HG02623 (cell line): ENCODE measurements around the gene GID8.
A peak's percentile ranks its signal among the peaks of the same experiment; 100 is the strongest.
"Not testable (repeated sequence)": the region's sequence is repeated elsewhere in the genome, so short reads cannot be mapped to it uniquely, and the experiment has no call there.

Source experiments
- ATAC-seq: cut with Tn5 transposase; IDR thresholded peaks from one replicate; pipeline ENCODE4 v1.9.1; 2021; ENCODE audit warnings: moderate library complexity; ENCODE audit not compliant: unreplicated experiment

Gene GID8

GRCh38 chr20:62921119-62921687, 16.7 kb upstream of the GID8 start:
- no peak for ATAC-seq

- ATAC-seq, result no peak
These were observed 15.5 kb upstream of the GID8 start for GRCh38 chr20:62922451-62922921.

GRCh38 chr20:62923059-62923668, 14.8 kb upstream of the GID8 start:
- not testable (repeated sequence) for ATAC-seq

GRCh38 chr20:62923669-62924441, 14.1 kb upstream of the GID8 start:
- ATAC-seq, result no peak

GRCh38 chr20:62924442-62925075, 13.4 kb upstream of the GID8 start:
- no peak for ATAC-seq

- ATAC-seq, result no peak
These were observed 12.9 kb upstream of the GID8 start for GRCh38 chr20:62925076-62925419.

GRCh38 chr20:62925420-62926228, 12.3 kb upstream of the GID8 start:
- peak; percentile 4 for ATAC-seq

GRCh38 chr20:62926229-62927127, 11.5 kb upstream of the GID8 start, which contains the start of gene DIDO1:
Gene DIDO1, minus strand, starts transcription at chr20:62926505.
- peak; percentile 68 for ATAC-seq

GRCh38 chr20:62927128-62927705, 10.7 kb upstream of the GID8 start:
- no peak for ATAC-seq

GRCh38 chr20:62928246-62928939, 9.6 kb upstream of the GID8 start:
- ATAC-seq, result no peak

- ATAC-seq, result no peak
These were observed 8.9 kb upstream of the GID8 start for GRCh38 chr20:62929051-62929538.

- ATAC-seq, result no peak
These were observed 6.5 kb upstream of the GID8 start for GRCh38 chr20:62931464-62931863.

- no peak for ATAC-seq
These were observed 4.0 kb upstream of the GID8 start for GRCh38 chr20:62933966-62934365.

GRCh38 chr20:62935204-62935967, 2.6 kb upstream of the GID8 start:
- no peak for ATAC-seq

- ATAC-seq, result no peak
These were observed 1.9 kb upstream of the GID8 start for GRCh38 chr20:62935968-62936585.

- ATAC-seq, result peak; percentile 82
These were observed 461 bp upstream of the GID8 start for GRCh38 chr20:62937268-62938104.

- no peak for ATAC-seq
These were observed 2.9 kb downstream of the GID8 start for GRCh38 chr20:62940875-62941274.
